Measurements from ENCODE around the gene C1QTNF4. TPM values are rescaled to one million over a fixed set of nuclear protein-coding genes. Genes with fewer than 3 reads are reported as not detected.

C1QTNF4 gene
- total RNA-seq, 1 donor from 2014 or later = 0.39 TPM

- H3K4me2 ChIP-seq = peak within 1 kb of the TSS; percentile 98
- no peaks in the 10 kb centered on the region for H3K36me3 ChIP-seq
- Mint-ChIP-seq H3K36me3 (peaks cover 14% of the 10 kb centered on the region), H3K4me3 (peak within 1 kb of the TSS; percentile 98), H3K4me1 (peaks cover 31% of the 10 kb centered on the region), H3K27me3 (ENCODE audit: insufficient read depth, low read depth) (no peaks in the 10 kb centered on the region), H3K27ac (peak within 1 kb of the TSS; percentile 97), H3K9me3 (no peaks in the 10 kb centered on the region)
- H2AFZ ChIP-seq (replicated peaks) = peak within 1 kb of the TSS; percentile 92
- H3K9ac ChIP-seq = peak within 1 kb of the TSS; percentile 85
- no peaks in the 10 kb centered on the region for H3K27me3 ChIP-seq
- H4K20me1 ChIP-seq (ENCODE audit: low read depth) = peaks cover 47% of the 10 kb centered on the region
- peak within 1 kb of the TSS; percentile 80 for H3K27ac ChIP-seq
- H3K9me3 ChIP-seq (ENCODE audit: low read depth) = no peaks in the 10 kb centered on the region
- H3K4me1 ChIP-seq = peaks cover 12% of the 10 kb centered on the region
- H3F3A ChIP-seq (ENCODE audit: low read depth) = peaks cover 37% of the 10 kb centered on the region
- DNase-seq (ENCODE audit: low spot score) = peak; percentile 98
- H3K4me3 ChIP-seq = peak within 1 kb of the TSS; percentile 89
- TF ChIP-seq EZH2 (IDR thresholded peaks at IDR 0.05) = no peak
- TF ChIP-seq EZH2phosphoT487 (IDR thresholded peaks at IDR 0.05) = no peak
- peak; percentile 83 for TF ChIP-seq CTCF (IDR thresholded peaks at IDR 0.05)
- peaks cover 52% of the 10 kb centered on the region for H3K79me2 ChIP-seq (ENCODE audit: low read depth)
Observed at GRCh38 chr11:47552566-47553405, 41.4 kb downstream of the C1QTNF4 start, which contains the start of gene CELF1. TSS of gene CELF1 (minus strand) at chr11:47553132. CDS start at chr11:47499523, 53,609 bp downstream.

GRCh38 chr11:47552056-47552565 lies 42.1 kb downstream of the C1QTNF4 start:
- no peak for TF ChIP-seq EZH2phosphoT487 (IDR thresholded peaks at IDR 0.05)
- TF ChIP-seq EZH2 (IDR thresholded peaks at IDR 0.05) = no peak
- TF ChIP-seq CTCF (IDR thresholded peaks at IDR 0.05) = no peak
- peaks cover 31% of the 10 kb centered on the region for H3K4me1 Mint-ChIP-seq
- no peaks in the 10 kb centered on the region for H3K27me3 Mint-ChIP-seq (ENCODE audit: insufficient read depth, low read depth)
- H3K27me3 ChIP-seq = no peaks in the 10 kb centered on the region
- H3K79me2 ChIP-seq (ENCODE audit: low read depth) = peaks cover 59% of the 10 kb centered on the region
- peak overlapping the region; percentile 89 for H3K4me3 ChIP-seq
- H3K4me1 ChIP-seq = peaks cover 12% of the 10 kb centered on the region
- DNase-seq (ENCODE audit: low spot score) = peak; percentile 48
- H3K9me3 Mint-ChIP-seq = no peaks in the 10 kb centered on the region
- peak overlapping the region; percentile 80 for H3K27ac ChIP-seq
- H2AFZ ChIP-seq (replicated peaks) = no peak overlapping the region
- H3K27ac Mint-ChIP-seq = peak overlapping the region; percentile 97
- peak overlapping the region; percentile 98 for H3K4me2 ChIP-seq
- peaks cover 17% of the 10 kb centered on the region for H3K36me3 Mint-ChIP-seq
- peaks cover 54% of the 10 kb centered on the region for H4K20me1 ChIP-seq (ENCODE audit: low read depth)
- peak overlapping the region; percentile 98 for H3K4me3 Mint-ChIP-seq
- peaks cover 34% of the 10 kb centered on the region for H3F3A ChIP-seq (ENCODE audit: low read depth)
- H3K9ac ChIP-seq = peak overlapping the region; percentile 85
- H3K36me3 ChIP-seq = no peaks in the 10 kb centered on the region
- H3K9me3 ChIP-seq (ENCODE audit: low read depth) = no peaks in the 10 kb centered on the region

- DNase-seq (ENCODE audit: low spot score) = peak; percentile 63
- no peak overlapping the region for H3K9ac ChIP-seq
- H3K36me3 Mint-ChIP-seq = peaks cover 22% of the 10 kb centered on the region
- H3K27me3 Mint-ChIP-seq (ENCODE audit: insufficient read depth, low read depth) = no peaks in the 10 kb centered on the region
- H3F3A ChIP-seq (ENCODE audit: low read depth) = peaks cover 34% of the 10 kb centered on the region
- peaks cover 62% of the 10 kb centered on the region for H4K20me1 ChIP-seq (ENCODE audit: low read depth)
- H3K27ac ChIP-seq = no peak overlapping the region
- peak overlapping the region; percentile 89 for H3K4me3 ChIP-seq
- peak overlapping the region; percentile 98 for H3K4me3 Mint-ChIP-seq
- peak overlapping the region; percentile 98 for H3K4me2 ChIP-seq
- no peaks in the 10 kb centered on the region for H3K9me3 Mint-ChIP-seq
- H3K4me1 ChIP-seq = peaks cover 12% of the 10 kb centered on the region
- H3K79me2 ChIP-seq (ENCODE audit: low read depth) = peaks cover 69% of the 10 kb centered on the region
- TF ChIP-seq EZH2phosphoT487 (IDR thresholded peaks at IDR 0.05) = no peak
- TF ChIP-seq CTCF (IDR thresholded peaks at IDR 0.05) = peak; percentile 55
- TF ChIP-seq EZH2 (IDR thresholded peaks at IDR 0.05) = no peak
- H3K9me3 ChIP-seq (ENCODE audit: low read depth) = no peaks in the 10 kb centered on the region
- no peak overlapping the region for H2AFZ ChIP-seq (replicated peaks)
- peaks cover 31% of the 10 kb centered on the region for H3K4me1 Mint-ChIP-seq
- no peaks in the 10 kb centered on the region for H3K36me3 ChIP-seq
- H3K27ac Mint-ChIP-seq = no peak overlapping the region
- no peaks in the 10 kb centered on the region for H3K27me3 ChIP-seq
Observed at GRCh38 chr11:47551086-47551485, 43.1 kb downstream of the C1QTNF4 start.

All from neural progenitor cell (in vitro differentiated cells).